K562 (cell line): Measurements from ENCODE around the gene ZDHHC6. TPM values are rescaled to one million over a fixed set of nuclear protein-coding genes. Genes with fewer than 3 reads are reported as not detected.

Experiments used
- ATAC-seq: fragments of 200-7000 bp; cut with Tn5 transposase; 3 replicates; pipeline ENCODE4 v1.9.1; 2020; ENCODE audit warnings: moderate library complexity
- BruUV-seq: library from RNA; stranded (reverse); fragments of 400-500 nt; replicated peaks from 2 replicates; lab custom pipeline; 2021; lab: Mats Ljungman, UMichigan
- CTCF ChIA-PET: fragments of 300-600 bp; formaldehyde crosslinking; extraction: SDS; loops from one replicate; lab custom pipeline; 2021; ENCODE audit warnings: low intra/inter-chr PET ratio; lab: Yijun Ruan, JAX
- POLR2A ChIA-PET: fragments of 300-600, 350-650 bp; sonication (Branson Sonifier 250); formaldehyde crosslinking; extraction: SDS; loops from one replicate; lab custom pipeline; 2021; ENCODE audit warnings: antibody characterized with exemption, inconsistent platforms; lab: Yijun Ruan, JAX
- DNase-seq, 4 experiments: peaks; one replicate each; pipeline versions ENCODE4 v3.0.0 to v3.0.0-alpha.2; 2011 to 2018; ENCODE audit warnings: low spot score in 3 of 4, mixed read lengths in 3 of 4; ENCODE audit errors: extremely low read depth in 1 of 4
- FAIRE-seq: peaks from 2 replicates; lab custom pipeline; 2011; peaks lifted over from hg19 to GRCh38; lab: Jason Lieb, UNC
- H2AFZ ChIP-seq: 2 replicates; pipeline ENCODE4 v1.6.0; 2011; ENCODE audit warnings: low read depth, low read length, control low read depth, inconsistent platforms
- H3K27ac ChIP-seq: fragments of 200-600 bp; 3 replicates; pipeline ENCODE4 v1.8.0; 2011; ENCODE audit warnings: low read depth, mild to moderate bottlenecking, control low read depth, inconsistent platforms, low read length, moderate library complexity, mixed read lengths; ENCODE audit errors: extremely low read depth
- H3K27me3 ChIP-seq, 2 experiments: fragments of 300-600 bp in 1 of 2; 2 replicates in 1 of 2; 3 replicates in 1 of 2; pipeline versions ENCODE4 v1.6.0 to v1.8.0; 2011; ENCODE audit warnings: inconsistent platforms in 2 of 2, low read length in 2 of 2, mild to moderate bottlenecking in 1 of 2, mixed read lengths in 1 of 2, moderate library complexity in 1 of 2; ENCODE audit not compliant: control insufficient read depth in 2 of 2, insufficient read depth in 2 of 2
- H3K36me3 ChIP-seq: fragments of 300-600 bp; 3 replicates; pipeline ENCODE4 v1.8.0; 2011; ENCODE audit warnings: mild to moderate bottlenecking, low read length, inconsistent platforms; ENCODE audit not compliant: control insufficient read depth, insufficient read depth
- H3K4me1 ChIP-seq, 2 experiments: fragments of 200-600 bp in 1 of 2; replicated peaks in 1 of 2; 2 replicates in 1 of 2; 3 replicates in 1 of 2; pipeline versions ENCODE4 v1.5.1 to v1.8.0; 2011; ENCODE audit warnings: inconsistent platforms in 2 of 2, low read length in 2 of 2, mild to moderate bottlenecking in 1 of 2, mixed read lengths in 1 of 2, moderate library complexity in 1 of 2; ENCODE audit not compliant: control insufficient read depth in 2 of 2, insufficient read depth in 2 of 2
- H3K4me2 ChIP-seq: 2 replicates; pipeline ENCODE4 v1.6.1; 2011; ENCODE audit warnings: low read length, control low read depth, inconsistent platforms, mixed read lengths; ENCODE audit not compliant: insufficient read depth
- H3K4me3 ChIP-seq: fragments of 200-600 bp; sonication (generic), shearing (Covaris generic); 2 replicates; pipeline ENCODE4 v1.5.1; 2016; ENCODE audit warnings: control low read depth, inconsistent platforms
- H3K79me2 ChIP-seq: fragments of 200-600 bp; 3 replicates; pipeline ENCODE4 v1.8.0; 2011; ENCODE audit warnings: low read length, inconsistent platforms; ENCODE audit not compliant: control insufficient read depth, insufficient read depth
- H3K9ac ChIP-seq, 2 experiments: 2 replicates each; pipeline versions ENCODE4 v1.6.0 to v1.6.1; 2011; ENCODE audit warnings: low read depth in 2 of 2, low read length in 2 of 2, control low read depth in 1 of 2, inconsistent platforms in 1 of 2, mild to moderate bottlenecking in 1 of 2, mixed read lengths in 1 of 2; ENCODE audit not compliant: insufficient read depth in 1 of 2
- H3K9me1 ChIP-seq: one replicate; pipeline ENCODE4 v1.6.0; 2011; ENCODE audit warnings: inconsistent platforms, mild to moderate bottlenecking, low read length, moderate library complexity; ENCODE audit not compliant: control insufficient read depth, insufficient read depth
- H3K9me3 ChIP-seq: replicated peaks from 2 replicates; pipeline ENCODE4 v1.5.1; 2011; ENCODE audit warnings: low read depth, low read length, inconsistent platforms; ENCODE audit not compliant: control insufficient read depth, insufficient read depth
- H4K20me1 ChIP-seq: replicated peaks from 2 replicates; pipeline ENCODE4 v1.6.1; 2011; ENCODE audit warnings: low read length, inconsistent platforms, mixed read lengths; ENCODE audit not compliant: control insufficient read depth, insufficient read depth
- CTCF ChIP-seq, 3 experiments: IDR thresholded peaks in 2 of 3; conservative IDR thresholded peaks in 1 of 3; 2 replicates each; pipeline ENCODE4 v1.5.1; 2011 to 2012; ENCODE audit warnings: low read length in 3 of 3, mild to moderate bottlenecking in 3 of 3, control low read depth in 2 of 3, improper control_type of control experiment in 1 of 3, inconsistent platforms in 1 of 3, low read depth in 1 of 3, mixed read lengths in 1 of 3, moderate library complexity in 1 of 3; ENCODE audit not compliant: insufficient read depth in 2 of 3
- FOXM1 ChIP-seq, 2 experiments: fragments of 450-650 bp in 1 of 2; sonication (generic) in 1 of 2; formaldehyde crosslinking in 1 of 2; IDR thresholded peaks; 2 replicates each; pipeline versions ENCODE4 v1.6.1 to v1.9.0; 2017 to 2022; ENCODE audit warnings: low read depth in 2 of 2, mild to moderate bottlenecking in 2 of 2, missing genetic modification reagents in 1 of 2, moderate library complexity in 1 of 2
- RAD21 ChIP-seq, 2 experiments: fragments of 250-450 bp in 1 of 2; fragments of 450-650 bp in 1 of 2; sonication (Bioruptor Pico) in 1 of 2; formaldehyde crosslinking in 1 of 2; IDR thresholded peaks in 1 of 2; conservative IDR thresholded peaks in 1 of 2; 2 replicates each; pipeline versions ENCODE4 v1.4.0 to v1.8.0; 2020 to 2022; ENCODE audit warnings: mild to moderate bottlenecking in 2 of 2, moderate library complexity in 1 of 2
- SMARCA5 ChIP-seq: fragments of 450-650 bp; IDR thresholded peaks from 2 replicates; pipeline ENCODE4 v1.6.1; 2016
- SOX6 ChIP-seq: fragments of 450-650 bp; IDR thresholded peaks from 2 replicates; pipeline ENCODE4 v1.6.1; 2014; ENCODE audit warnings: mild to moderate bottlenecking
- ZBTB43 ChIP-seq: sonication (generic); formaldehyde crosslinking; IDR thresholded peaks from 2 replicates; pipeline ENCODE4 v1.8.0; 2023; ENCODE audit warnings: mild to moderate bottlenecking, missing genetic modification reagents
- ZNF253 ChIP-seq: fragments of 250-450 bp; sonication (Bioruptor Pico); conservative IDR thresholded peaks from 2 replicates; pipeline ENCODE4 v1.6.1; 2021; ENCODE audit warnings: mild to moderate bottlenecking
- WGBS: fragments of 100-300 bp; shearing (Covaris generic); methylation state at CpG from one replicate; pipeline ENCODE4 v1.1.6; 2016; ENCODE audit warnings: low coverage, mixed read lengths; ENCODE audit not compliant: insufficient coverage; ENCODE audit errors: missing lambda C conversion rate; 5-methylcytosine and 5-hydroxymethylcytosine counted together
- in situ Hi-C: fragments of 300-500 bp; cut with MboI; formaldehyde crosslinking; loops from 4 replicates; pipeline ENCODE4 v1.15.0; 2018; ENCODE audit warnings: inconsistent platforms, mixed read lengths
- intact Hi-C: fragments of 100-400 bp; cut with micrococcal nuclease; formaldehyde crosslinking; loops from 2 replicates; pipeline ENCODE4 v1.14.2; 2022
- polyA plus RNA-seq, 8 experiments: library from polyadenylated mRNA; depleted of rRNA in 4 of 8; stranded (reverse) in 5 of 8; unstranded in 3 of 8; fragments of >200 nt; fragmentation: Nextera tagmentation in 2 of 8; fragmentation: Illumina TruSeq in 1 of 8; extraction: Ambion mirVana in 2 of 8; extraction: Trizol in 1 of 8; gene quantifications; 2 replicates each; pipeline versions ENCODE4 v1.2.1 to v1.2.3, GENCODE V29; 2011 to 2014; ENCODE audit warnings: inconsistent platforms in 1 of 8, missing spikeins in 1 of 8
- total RNA-seq, 7 experiments: library from RNA; depleted of rRNA in 6 of 7; stranded (reverse); fragments of >200 nt in 6 of 7; fragmentation: Illumina TruSeq in 2 of 7; extraction: Trizol in 2 of 7; gene quantifications; 2 replicates each; pipeline versions ENCODE4 v1.2.1 to v1.2.3, GENCODE V29; 2011 to 2021; ENCODE audit warnings: low replicate concordance in 1 of 7

Gene ZDHHC6
- total and polyA plus RNA-seq, 9 of the 15 experiments (the other 6 are each of a cell fraction or from before 2014, with no cell fraction given): 13.6 to 30.5 (median 21.5) TPM

- no peak for TF ChIP-seq FOXM1 (IDR thresholded peaks at IDR 0.05; ENCODE audit: low read depth)
- TF ChIP-seq FOXM1 (CRISPR knock-in tag; IDR thresholded peaks at IDR 0.05; ENCODE audit: low read depth): no peak
- ATAC-seq (no peak), DNase-seq (no peak), FAIRE-seq (no peak)
- WGBS: 88% methylated on average over 3 of the region's 3 CpGs
- Histone ChIP-seq H3K27me3 (no peaks in the 10 kb centered on the region), H3K36me3 (no peaks in the 10 kb centered on the region), H3K9ac (no peak overlapping the region), H3K9me1 (no peaks in the 10 kb centered on the region), H3K4me3 (no peak overlapping the region), H3K9me3 (no peaks in the 10 kb centered on the region), H3K27ac (no peak overlapping the region), H3K4me2 (no peak overlapping the region), H3K4me1 (no peaks in the 10 kb centered on the region), H4K20me1 (no peaks in the 10 kb centered on the region), H2AFZ (no peak overlapping the region), H3K79me2 (no peaks in the 10 kb centered on the region)
- intact Hi-C loops (no loop called here), in situ Hi-C loops (no loop called here)
- no TSS peak for BruUV-seq
- ChIA-PET CTCF (interaction anchor here (0.6 kb wide), 1 partner anchor 9 kb away, joined by 4 read pairs; no protein-coding TSS in a partner anchor), POLR2A (no interaction called here)
These were observed 34.9 kb upstream of the ZDHHC6 start for GRCh38 chr10:112481602-112482001.

GRCh38 chr10:112475575-112476218 is 29.0 kb upstream of the ZDHHC6 start:
- H3K27me3 ChIP-seq: no peaks in the 10 kb centered on the region
- H3K4me2 ChIP-seq: no peak overlapping the region
- no peak overlapping the region for H3K4me3 ChIP-seq
- no peak overlapping the region for H3K27ac ChIP-seq
- ATAC-seq (no peak), DNase-seq (no peak), FAIRE-seq (no peak)
- H3K36me3 ChIP-seq: no peaks in the 10 kb centered on the region
- WGBS: 57% methylated on average over 3 of the region's 3 CpGs
- H3K9me3 ChIP-seq: no peaks in the 10 kb centered on the region
- CTCF ChIA-PET: no interaction called here
- no peak overlapping the region for H2AFZ ChIP-seq
- in situ Hi-C loops: no loop called here
- H3K9me1 ChIP-seq: no peaks in the 10 kb centered on the region
- no peak overlapping the region for H3K9ac ChIP-seq
- intact Hi-C loops: loop anchor here (10.0 kb wide), 1 partner anchor 909 kb away; no protein-coding TSS in a partner anchor
- POLR2A ChIA-PET: no interaction called here
- H3K79me2 ChIP-seq: no peaks in the 10 kb centered on the region
- no peaks in the 10 kb centered on the region for H4K20me1 ChIP-seq
- TF ChIP-seq ZBTB43 (CRISPR knock-in tag): no peak
- no peak for TF ChIP-seq SMARCA5
- TF ChIP-seq ZNF253: no peak
- TF ChIP-seq SOX6: no peak
- peak; percentile 27 to 40; a peak in 3 of 4 replicates for TF ChIP-seq RAD21 (CRISPR knock-in tag; conservative IDR thresholded peaks at IDR 0.05 in 1 of 2, IDR thresholded peaks at IDR 0.05 in 1 of 2)
- peak in 1 of 3 experiments; percentile 28; a peak in 1 of 6 replicates for TF ChIP-seq CTCF (IDR thresholded peaks at IDR 0.05 in 2 of 3, conservative IDR thresholded peaks at IDR 0.05 in 1 of 3; ENCODE audit: insufficient read depth in 2 of 3, low read depth in 1 of 3, low read length in 3 of 3)
- no TSS peak for BruUV-seq
- no peaks in the 10 kb centered on the region for H3K4me1 ChIP-seq
